T-cell (primary cell): ENCODE results near the gene FILIP1L. TPM values are rescaled to one million over a fixed set of nuclear protein-coding genes. Genes with fewer than 3 reads are reported as not detected.

ENCODE experiments used
- ATAC-seq, 4 experiments: fragments of 200-7000 bp in 3 of 4; fragments of 150-1000 bp in 1 of 4; cut with Tn5 transposase; replicated peaks in 1 of 4; 1 replicate in 3 of 4; 2 replicates in 1 of 4; pipeline ENCODE4 v1.10.0; 2021; ENCODE audit warnings: moderate library complexity in 3 of 4, mild to moderate bottlenecking in 2 of 4, moderate number of reproducible peaks in 1 of 4
- CTCF ChIA-PET, 2 donors: fragments of 300-600 bp; sonication (Branson Sonifier 250); formaldehyde crosslinking; loops; one replicate each; lab custom pipeline; 2022; ENCODE audit warnings: antibody characterized with exemption in 2 of 2; lab: Charles Lee
- POLR2A ChIA-PET, 2 donors: fragments of 300-600 bp; sonication (Branson Sonifier 250); formaldehyde crosslinking; loops; one replicate each; lab custom pipeline; 2022; ENCODE audit warnings: antibody characterized with exemption in 2 of 2; lab: Charles Lee
- DNase-seq, 35 experiments: peaks; one replicate each; pipeline versions ENCODE4 v3.0.0 to v3.0.0-alpha.2; 2013 to 2023
- H3K27ac ChIP-seq: one replicate; pipeline ENCODE4 v1.5.1; 2013; ENCODE audit warnings: low read length
- H3K27me3 ChIP-seq, 2 experiments: replicated peaks in 1 of 2; 1 replicate in 1 of 2; 2 replicates in 1 of 2; pipeline versions ENCODE4 v1.6.1 to v1.7.0; 2013; ENCODE audit warnings: low read length in 1 of 2, mixed read lengths in 1 of 2; ENCODE audit not compliant: control insufficient read depth in 2 of 2, insufficient read depth in 2 of 2; ENCODE audit errors: extremely low read depth in 1 of 2
- H3K36me3 ChIP-seq, 2 donors: 1 replicate in 1 of 2; 2 replicates in 1 of 2; pipeline versions ENCODE4 v1.6.1 to v1.7.0; 2013; ENCODE audit warnings: low read length in 1 of 2; ENCODE audit not compliant: control insufficient read depth in 2 of 2, insufficient read depth in 1 of 2; ENCODE audit errors: extremely low read depth in 1 of 2
- H3K4me1 ChIP-seq, 2 experiments: 1 replicate in 1 of 2; 2 replicates in 1 of 2; pipeline versions ENCODE4 v1.6.1 to v1.7.0; 2013; ENCODE audit warnings: low read length in 2 of 2, mixed read lengths in 1 of 2; ENCODE audit not compliant: insufficient read depth in 2 of 2, control insufficient read depth in 1 of 2; ENCODE audit errors: extremely low read depth in 1 of 2
- H3K4me3 ChIP-seq, 2 donors: 1 replicate in 1 of 2; 2 replicates in 1 of 2; pipeline versions ENCODE4 v1.5.1 to v1.7.0; 2013; ENCODE audit warnings: mild to moderate bottlenecking in 2 of 2, low read length in 1 of 2, moderate library complexity in 1 of 2; ENCODE audit not compliant: control insufficient read depth in 1 of 2; ENCODE audit errors: extremely low read depth in 1 of 2
- H3K9me3 ChIP-seq: 2 replicates; pipeline ENCODE4 v1.7.0; 2013
- H3K27ac Mint-ChIP-seq, 2 donors: one replicate each; pipeline ENCODE4 v1.8.0; 2020 to 2021; ENCODE audit warnings: mild to moderate bottlenecking in 2 of 2, mixed read lengths in 2 of 2
- H3K27me3 Mint-ChIP-seq, 2 donors: one replicate each; pipeline ENCODE4 v1.8.0; 2021 to 2022; ENCODE audit warnings: mixed read lengths in 2 of 2
- H3K36me3 Mint-ChIP-seq: one replicate; pipeline ENCODE4 v1.8.0; 2021; ENCODE audit warnings: mixed read lengths
- H3K4me1 Mint-ChIP-seq, 3 donors: one replicate each; pipeline ENCODE4 v1.8.0; 2020 to 2022; ENCODE audit warnings: mixed read lengths in 3 of 3, mild to moderate bottlenecking in 1 of 3
- H3K4me3 Mint-ChIP-seq, 3 donors: one replicate each; pipeline ENCODE4 v1.8.0; 2020 to 2022; ENCODE audit warnings: mild to moderate bottlenecking in 3 of 3, mixed read lengths in 3 of 3, moderate library complexity in 3 of 3
- H3K9me3 Mint-ChIP-seq, 3 donors: one replicate each; pipeline ENCODE4 v1.8.0; 2020 to 2022; ENCODE audit warnings: mixed read lengths in 3 of 3
- WGBS: methylation state at CpG from one replicate; pipeline ENCODE4 v1.1.5; 2013; ENCODE audit warnings: missing lambda C conversion rate; ENCODE audit not compliant: insufficient coverage; 5-methylcytosine and 5-hydroxymethylcytosine counted together
- total RNA-seq, 35 experiments: library from RNA in 6 of 35; stranded (reverse) in 6 of 35; fragments of 120-200 nt in 1 of 35; gene quantifications; one replicate each; pipeline versions ENCODE4 v1.2.1 to v1.2.4 and lab custom pipeline; 2013 to 2026

The FILIP1L gene
- total RNA-seq, 5 donors from 2014 or later (not counting 1 experiment from before 2014, with no cell fraction given), result 0.10 to 0.38 (median 0.27) TPM; not detected in 1

DNA sequence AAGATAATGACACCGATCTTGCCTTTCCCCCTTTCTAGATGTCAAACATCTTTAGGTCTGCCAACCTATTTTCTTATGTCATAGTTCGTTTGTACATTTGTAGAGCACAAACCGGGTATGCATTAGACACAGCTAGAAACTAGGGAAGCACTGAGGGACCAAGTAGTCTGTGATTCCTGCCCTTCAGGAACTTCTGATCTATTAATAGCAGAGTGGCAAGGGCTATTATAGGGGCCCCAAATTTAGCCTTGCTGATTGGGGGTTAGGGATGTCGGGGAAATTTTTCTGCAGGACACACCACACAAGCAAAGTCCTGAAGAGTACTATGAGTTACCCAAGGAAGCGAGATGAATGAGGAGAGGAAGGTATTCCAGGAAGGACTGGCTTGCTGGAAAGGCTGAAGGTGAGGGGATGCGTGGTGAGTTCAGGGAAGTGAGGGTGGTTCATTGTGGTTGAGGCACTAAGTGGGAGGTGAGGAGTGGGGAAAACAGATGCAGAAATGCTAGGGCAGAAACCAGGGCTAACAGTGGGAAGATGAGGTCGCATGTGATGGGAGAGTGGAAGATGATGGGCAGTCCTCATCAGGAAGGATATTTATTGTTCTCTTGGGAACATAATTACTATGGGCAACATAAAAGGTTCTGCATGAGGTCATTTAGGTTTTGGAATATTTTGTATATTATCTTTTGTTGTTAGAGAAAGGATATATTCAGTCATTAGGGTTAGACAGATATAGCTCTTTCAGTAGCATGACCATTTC, 152.4 kb downstream of the FILIP1L start:
- Mint-ChIP-seq H3K27ac (no peak overlapping the region), H3K27me3 (no peaks in the 10 kb centered on the region)

DNA sequence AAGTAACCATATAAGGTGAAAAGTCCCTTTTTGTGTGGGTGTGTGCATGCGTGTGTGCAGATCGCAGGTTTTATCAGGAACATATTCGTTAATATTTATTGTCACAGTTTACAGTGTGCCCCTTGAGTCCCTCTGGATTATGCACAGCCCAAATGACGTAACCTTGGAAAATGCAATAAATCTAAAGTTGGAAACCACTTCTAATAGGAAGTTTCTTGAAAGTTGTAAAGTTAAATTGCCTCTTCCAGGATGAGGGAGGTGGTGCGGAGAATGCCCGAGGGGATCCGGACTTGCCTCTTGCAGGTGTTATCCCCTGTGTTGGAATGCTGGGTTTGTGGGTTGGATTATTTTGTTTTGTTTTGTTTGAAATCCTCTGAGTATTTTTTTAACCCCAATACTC, 153.4 kb downstream of the FILIP1L start:
- H3K9me3 ChIP-seq, result no peaks in the 10 kb centered on the region
- H3K27ac Mint-ChIP-seq, result no peak overlapping the region
- no peak overlapping the region for H3K4me3 ChIP-seq
- POLR2A ChIA-PET, result no interaction called here
- no peak for ATAC-seq
- no peaks in the 10 kb centered on the region for H3K27me3 Mint-ChIP-seq
- CTCF ChIA-PET, result no interaction called here
- H3K27ac ChIP-seq, result no peak overlapping the region
- no peaks in the 10 kb centered on the region for H3K4me1 ChIP-seq
- no peak overlapping the region for H3K4me3 Mint-ChIP-seq
- peaks cover 10% of the 10 kb centered on the region for H3K36me3 Mint-ChIP-seq
- H3K4me1 Mint-ChIP-seq, result peaks cover 0 to 6% (median 0%) of the 10 kb centered on the region in 3 donors
- no peaks in the 10 kb centered on the region for H3K27me3 ChIP-seq
- WGBS, result 94% methylated on average over 3 of the region's 7 CpGs
- DNase-seq, result no peak
- no peaks in the 10 kb centered on the region for H3K36me3 ChIP-seq
- H3K9me3 Mint-ChIP-seq, result no peaks in the 10 kb centered on the region

More for the DNA sequence above, 152.4 kb downstream of the FILIP1L start:
- H3K4me3 Mint-ChIP-seq, result no peak overlapping the region
- Histone ChIP-seq H3K27ac (no peak overlapping the region), H3K4me3 (no peak overlapping the region), H3K27me3 (no peaks in the 10 kb centered on the region), H3K9me3 (no peaks in the 10 kb centered on the region), H3K36me3 (no peaks in the 10 kb centered on the region), H3K4me1 (no peaks in the 10 kb centered on the region)
- 94% methylated on average over 2 of the region's 7 CpGs for WGBS
- no peaks in the 10 kb centered on the region for H3K9me3 Mint-ChIP-seq
- ChIA-PET POLR2A (interaction anchor here in 1 of 2 donors (0.6 kb wide), 1 partner anchor 758 kb away, joined by 5 read pairs; no protein-coding TSS in a partner anchor), CTCF (interaction anchor here in 1 of 2 donors (0.6 kb wide), 1 partner anchor 41 kb away, joined by 3 read pairs; no protein-coding TSS in a partner anchor)
- H3K4me1 Mint-ChIP-seq, result peaks cover 0 to 3% (median 0%) of the 10 kb centered on the region in 3 donors
- H3K36me3 Mint-ChIP-seq, result peaks cover 10% of the 10 kb centered on the region
- ATAC-seq (no peak), DNase-seq (no peak)

DNA sequence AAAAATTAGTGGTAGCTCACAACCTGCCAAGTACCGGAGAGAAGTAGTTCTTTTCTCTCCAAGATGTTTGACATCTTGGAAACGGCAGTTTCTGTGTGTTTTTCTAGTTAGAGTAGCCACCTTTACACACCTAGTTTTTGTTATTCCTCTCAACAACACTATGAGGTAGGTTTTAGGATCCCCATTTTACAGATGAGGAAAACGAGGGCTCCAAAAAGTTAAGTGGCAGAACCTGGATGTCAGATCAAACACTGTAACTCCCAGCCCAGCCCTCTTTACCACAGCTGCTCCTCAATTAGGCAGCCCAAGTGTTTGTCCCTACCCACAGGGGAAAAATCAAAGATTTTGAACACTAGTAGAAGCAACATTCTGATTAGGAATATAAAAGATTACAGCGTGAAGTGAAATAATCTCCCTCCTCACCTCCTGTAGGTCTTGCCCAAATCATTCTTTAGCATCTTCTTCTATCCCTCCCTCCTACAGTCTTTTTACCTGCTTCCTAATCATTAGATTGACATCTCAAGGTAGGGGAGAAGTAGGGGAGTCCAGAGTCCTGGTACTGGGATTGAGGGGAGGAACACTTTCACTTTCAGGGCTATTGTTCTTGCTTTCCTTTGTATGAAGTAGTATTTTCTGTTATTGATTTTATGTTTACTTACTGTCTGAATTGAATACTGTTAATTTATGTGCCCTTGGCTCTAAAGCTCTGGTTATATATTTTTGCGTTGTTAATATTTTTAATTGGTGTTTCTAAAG, 154.0 kb downstream of the FILIP1L start:
- no peak overlapping the region for H3K27ac Mint-ChIP-seq
- H3K4me3 Mint-ChIP-seq, result no peak overlapping the region
- DNase-seq (no peak), ATAC-seq (no peak)
- no peaks in the 10 kb centered on the region for H3K36me3 ChIP-seq
- H3K36me3 Mint-ChIP-seq, result peaks cover 10% of the 10 kb centered on the region
- 0% methylated on average over 1 of the region's 5 CpGs for WGBS
- H3K27me3 Mint-ChIP-seq, result no peaks in the 10 kb centered on the region
- no peak overlapping the region for H3K27ac ChIP-seq
- H3K4me1 Mint-ChIP-seq, result peaks cover 0 to 6% (median 0%) of the 10 kb centered on the region in 3 donors
- no peaks in the 10 kb centered on the region for H3K27me3 ChIP-seq
- ChIA-PET CTCF (no interaction called here), POLR2A (no interaction called here)
- H3K9me3 Mint-ChIP-seq, result no peaks in the 10 kb centered on the region
- no peak overlapping the region for H3K4me3 ChIP-seq
- no peaks in the 10 kb centered on the region for H3K4me1 ChIP-seq
- H3K9me3 ChIP-seq, result no peaks in the 10 kb centered on the region

DNA sequence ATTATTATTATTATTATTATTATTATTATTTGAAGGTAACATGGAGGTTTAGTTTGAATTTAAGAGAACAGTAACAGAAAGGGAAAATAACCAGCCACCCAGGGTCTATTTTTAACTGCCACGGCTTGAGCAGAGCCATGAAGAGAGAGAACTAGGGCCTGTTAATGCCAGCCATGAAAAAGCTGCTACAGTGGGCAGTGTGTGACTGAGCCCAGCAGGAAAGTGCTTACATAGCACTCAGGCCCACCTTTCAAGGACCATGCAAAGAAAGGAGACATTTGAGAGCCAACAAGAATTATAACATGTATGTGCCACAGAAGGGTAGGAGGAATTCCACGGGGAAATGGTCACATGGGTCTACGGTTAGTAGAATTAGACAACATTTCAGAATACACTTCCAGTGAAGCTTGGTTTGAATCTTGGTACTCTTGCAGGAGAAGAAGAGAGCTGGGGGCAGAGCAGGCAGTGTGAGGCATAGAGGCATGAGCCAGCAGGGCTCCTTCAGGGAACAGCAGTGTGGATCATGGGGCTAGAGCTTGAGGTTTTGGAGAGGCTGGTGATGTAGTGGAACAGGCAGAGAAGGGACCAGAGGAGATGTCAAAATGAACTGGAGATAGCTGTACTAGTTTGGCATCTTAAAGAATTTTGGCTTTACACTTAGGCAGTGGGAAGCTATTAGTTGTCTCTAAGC, 155.9 kb downstream of the FILIP1L start:
- H3K27me3 Mint-ChIP-seq, result no peaks in the 10 kb centered on the region
- CTCF ChIA-PET, result interaction anchor here (0.6 to 1.0 kb wide), 2 partner anchors 18 to 132 kb away, joined by 3 to 8 read pairs; no protein-coding TSS in a partner anchor
- H3K9me3 Mint-ChIP-seq, result no peaks in the 10 kb centered on the region
- Histone ChIP-seq H3K36me3 (no peaks in the 10 kb centered on the region), H3K9me3 (no peaks in the 10 kb centered on the region), H3K27me3 (no peaks in the 10 kb centered on the region), H3K4me3 (no peak overlapping the region), H3K27ac (no peak overlapping the region), H3K4me1 (no peaks in the 10 kb centered on the region)
- POLR2A ChIA-PET, result interaction anchor here in 1 of 2 donors (0.5 to 0.7 kb wide), 2 partner anchors 42 to 630 kb away, joined by 3 read pairs; no protein-coding TSS in a partner anchor
- ATAC-seq (no peak), DNase-seq (no peak)
- WGBS, result no CpG with 5 or more reads among the region's 3 CpGs
- peaks cover 0 to 6% (median 4%) of the 10 kb centered on the region in 3 donors for H3K4me1 Mint-ChIP-seq
- H3K4me3 Mint-ChIP-seq, result no peak overlapping the region
- no peak overlapping the region for H3K27ac Mint-ChIP-seq
- H3K36me3 Mint-ChIP-seq, result peaks cover 9% of the 10 kb centered on the region

DNA sequence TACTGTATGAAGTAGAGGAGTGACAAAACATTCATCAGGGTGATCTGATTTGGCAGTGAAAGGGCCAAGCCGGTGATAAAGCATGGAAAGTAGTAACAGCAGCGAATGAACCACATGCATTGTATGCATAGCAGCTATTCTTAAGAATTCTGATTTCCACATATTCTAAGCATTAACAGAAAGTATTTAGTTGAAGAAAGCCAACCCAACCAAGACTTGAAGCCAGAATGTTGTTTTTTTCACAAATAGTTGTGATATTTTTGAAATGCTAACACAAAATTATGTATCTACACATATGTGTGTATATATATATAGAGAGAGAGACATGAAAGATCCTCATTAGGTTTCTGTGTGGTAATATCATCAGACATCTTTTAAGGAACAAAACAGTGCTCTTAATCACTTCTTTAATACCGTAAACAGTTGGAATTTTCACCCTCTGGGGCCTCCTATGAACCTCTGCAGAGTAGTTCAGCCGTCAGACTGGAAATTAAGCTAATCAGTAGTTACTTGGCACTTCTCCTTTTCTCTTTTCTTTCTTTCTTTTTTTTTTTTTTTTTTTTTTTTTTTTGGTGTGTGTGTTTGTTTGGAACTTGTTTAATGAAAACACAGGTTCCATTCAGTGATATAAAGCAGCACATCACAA, 157.0 kb downstream of the FILIP1L start:
- WGBS, result no CpG with 5 or more reads among the region's 4 CpGs

More for the DNA sequence above, 157.0 kb downstream of the FILIP1L start:
- Histone ChIP-seq H3K27me3 (no peaks in the 10 kb centered on the region), H3K36me3 (no peaks in the 10 kb centered on the region), H3K9me3 (no peaks in the 10 kb centered on the region), H3K4me3 (no peak overlapping the region), H3K27ac (no peak overlapping the region), H3K4me1 (no peaks in the 10 kb centered on the region)
- Mint-ChIP-seq H3K4me1 (peaks cover 0 to 6% (median 4%) of the 10 kb centered on the region in 3 donors), H3K36me3 (peaks cover 5% of the 10 kb centered on the region), H3K27ac (no peak overlapping the region), H3K9me3 (no peaks in the 10 kb centered on the region), H3K4me3 (no peak overlapping the region), H3K27me3 (no peaks in the 10 kb centered on the region)
- POLR2A ChIA-PET, result no interaction called here
- ATAC-seq (no peak), DNase-seq (no peak)
- CTCF ChIA-PET, result interaction anchor here in 1 of 2 donors (0.6 kb wide), 1 partner anchor 17 kb away, joined by 8 read pairs; no protein-coding TSS in a partner anchor
